GM12878 (cell line): ENCODE results near the gene BCKDHA. TPM values are rescaled to one million over a fixed set of nuclear protein-coding genes. Genes with fewer than 3 reads are reported as not detected.

ENCODE experiments used
- ATAC-seq: fragments of 200-7000 bp; cut with Tn5 transposase; 3 replicates; pipeline ENCODE4 v1.9.1; 2020; ENCODE audit warnings: mild to moderate bottlenecking, moderate library complexity
- BruUV-seq: library from RNA; stranded (reverse); fragments of 400-500 nt; replicated peaks from 2 replicates; lab custom pipeline; 2021; lab: Mats Ljungman, UMichigan
- CTCF ChIA-PET: fragments of 300-600 bp; sonication (Branson Sonifier 250); formaldehyde crosslinking; extraction: SDS; loops from one replicate; lab custom pipeline; 2021; ENCODE audit warnings: inconsistent platforms; lab: Yijun Ruan, JAX
- POLR2A ChIA-PET: fragments of 350-600 bp; formaldehyde crosslinking; extraction: SDS; loops from one replicate; lab custom pipeline; 2021; ENCODE audit warnings: inconsistent platforms; lab: Charles Lee
- RAD21 ChIA-PET: fragments of 300-600 bp; sonication (Branson Sonifier 250); formaldehyde crosslinking; loops from one replicate; lab custom pipeline; 2023; ENCODE audit warnings: antibody characterized with exemption; ENCODE audit not compliant: unreplicated experiment; lab: Charles Lee
- SMC1A ChIA-PET: fragments of 300-600 bp; sonication (Branson Sonifier 250); formaldehyde crosslinking; loops from one replicate; lab custom pipeline; 2023; ENCODE audit not compliant: unreplicated experiment, uncharacterized antibody; lab: Charles Lee
- DNase-seq: peaks from one replicate; pipeline ENCODE4 v3.0.0-alpha.2; 2011; ENCODE audit warnings: low read depth, low spot score
- FAIRE-seq: peaks from 3 replicates; lab custom pipeline; 2011; peaks lifted over from hg19 to GRCh38; lab: Jason Lieb, UNC
- H2AFZ ChIP-seq: 2 replicates; pipeline ENCODE4 v1.6.0; 2011; ENCODE audit warnings: low read depth, low read length, control low read depth; ENCODE audit not compliant: control insufficient read depth
- H3K27ac ChIP-seq: 2 replicates; pipeline ENCODE4 v1.5.1; 2011; ENCODE audit warnings: control low read depth; ENCODE audit not compliant: control insufficient read depth, insufficient read depth
- H3K27me3 ChIP-seq, 2 experiments: replicated peaks in 1 of 2; 2 replicates each; pipeline versions ENCODE4 v1.6.0 to v1.6.1; 2011; ENCODE audit warnings: low read length in 1 of 2; ENCODE audit not compliant: control insufficient read depth in 2 of 2, insufficient read depth in 2 of 2
- H3K36me3 ChIP-seq, 2 experiments: 2 replicates each; pipeline ENCODE4 v1.5.1; 2011; ENCODE audit warnings: low read length in 1 of 2; ENCODE audit not compliant: control insufficient read depth in 2 of 2, insufficient read depth in 2 of 2
- H3K4me1 ChIP-seq: 2 replicates; pipeline ENCODE4 v1.6.1; 2011; ENCODE audit warnings: mild to moderate bottlenecking, low read length, moderate library complexity, mixed read lengths; ENCODE audit not compliant: control insufficient read depth, insufficient read depth
- H3K4me2 ChIP-seq: 2 replicates; pipeline ENCODE4 v1.6.0; 2011; ENCODE audit warnings: control low read depth; ENCODE audit not compliant: control insufficient read depth, insufficient read depth
- H3K4me3 ChIP-seq: fragments of 200-600 bp; sonication (generic); 2 replicates; pipeline ENCODE4 v1.5.1; 2016
- H3K79me2 ChIP-seq: 2 replicates; pipeline ENCODE4 v1.6.0; 2011; ENCODE audit warnings: low read length; ENCODE audit not compliant: control insufficient read depth, insufficient read depth
- H3K9ac ChIP-seq: 2 replicates; pipeline ENCODE4 v1.8.0; 2011; ENCODE audit warnings: low read length, control low read depth, mixed read lengths; ENCODE audit not compliant: control insufficient read depth, insufficient read depth
- H3K9me3 ChIP-seq: replicated peaks from 3 replicates; pipeline ENCODE4 v1.5.1; 2011; ENCODE audit warnings: mild to moderate bottlenecking, low read length; ENCODE audit not compliant: control insufficient read depth, insufficient read depth
- H4K20me1 ChIP-seq: 2 replicates; pipeline ENCODE4 v1.6.0; 2011; ENCODE audit not compliant: control insufficient read depth, insufficient read depth
- BCL11A ChIP-seq: IDR thresholded peaks from 2 replicates; pipeline ENCODE4 v1.6.1; 2011; ENCODE audit warnings: low read depth, low read length
- CBX3 ChIP-seq: fragments of 200-600 bp; sonication (generic); IDR thresholded peaks from 2 replicates; pipeline ENCODE4 v1.6.1; 2016; ENCODE audit warnings: low read depth, borderline replicate concordance
- E4F1 ChIP-seq: fragments of 450-650 bp; IDR thresholded peaks from 2 replicates; pipeline ENCODE4 v1.6.1; 2018; ENCODE audit warnings: borderline replicate concordance, mild to moderate bottlenecking; ENCODE audit not compliant: partially characterized antibody
- EP300 ChIP-seq, 2 experiments: fragments of 150-350 bp in 1 of 2; IDR thresholded peaks; 2 replicates each; pipeline ENCODE4 v1.6.1; 2011 to 2012; ENCODE audit warnings: low read depth in 2 of 2, low read length in 2 of 2, borderline replicate concordance in 1 of 2, improper control_type of control experiment in 1 of 2, inconsistent platforms in 1 of 2; ENCODE audit not compliant: control insufficient read depth in 1 of 2
- GABPA ChIP-seq: IDR thresholded peaks from 2 replicates; pipeline ENCODE4 v1.6.1; 2014; ENCODE audit warnings: antibody characterized with exemption, low read depth, mild to moderate bottlenecking, inconsistent platforms
- HDAC6 ChIP-seq: fragments of 200-600 bp; sonication (generic); IDR thresholded peaks from one replicate; pipeline ENCODE4 v1.8.0; 2017; ENCODE audit warnings: antibody characterized with exemption; ENCODE audit not compliant: unreplicated experiment
- IKZF2 ChIP-seq, 2 experiments: fragments of 450-650 bp; IDR thresholded peaks; 2 replicates each; pipeline ENCODE4 v1.6.1; 2017; ENCODE audit warnings: mild to moderate bottlenecking in 2 of 2, moderate library complexity in 2 of 2
- MEF2A ChIP-seq: IDR thresholded peaks from 2 replicates; pipeline ENCODE4 v1.6.1; 2011; ENCODE audit warnings: low read depth, mild to moderate bottlenecking, low read length, moderate library complexity; ENCODE audit not compliant: insufficient read depth
- MXI1 ChIP-seq: fragments of 150-350 bp; IDR thresholded peaks from 2 replicates; pipeline ENCODE4 v1.6.1; 2011; ENCODE audit warnings: low read depth, mild to moderate bottlenecking, inconsistent platforms, low read length, improper control_type of control experiment
- NBN ChIP-seq: fragments of 450-650 bp; IDR thresholded peaks from 2 replicates; pipeline ENCODE4 v1.6.1; 2016
- NFXL1 ChIP-seq: fragments of 450-650 bp; IDR thresholded peaks from 2 replicates; pipeline ENCODE4 v1.6.1; 2017; ENCODE audit warnings: antibody characterized with exemption, mild to moderate bottlenecking, borderline replicate concordance
- PAX8 ChIP-seq: fragments of 450-650 bp; IDR thresholded peaks from 2 replicates; pipeline ENCODE4 v1.6.1; 2017; ENCODE audit warnings: mild to moderate bottlenecking, moderate library complexity
- RAD21 ChIP-seq: IDR thresholded peaks from 2 replicates; pipeline ENCODE4 v1.6.1; 2011; ENCODE audit warnings: mild to moderate bottlenecking, low read depth, low read length, moderate library complexity; ENCODE audit not compliant: insufficient read depth
- RBBP5 ChIP-seq: fragments of 200-600 bp; sonication (generic); conservative IDR thresholded peaks from 2 replicates; pipeline ENCODE4 v1.6.1; 2016
- SIX5 ChIP-seq: IDR thresholded peaks from 2 replicates; pipeline ENCODE4 v1.6.1; 2011; ENCODE audit warnings: mild to moderate bottlenecking, low read depth, low read length, moderate library complexity; ENCODE audit not compliant: severe bottlenecking
- TBL1XR1 ChIP-seq: IDR thresholded peaks from 2 replicates; pipeline ENCODE4 v1.6.1; 2012; ENCODE audit warnings: low read depth, low read length, improper control_type of control experiment
- ZSCAN29 ChIP-seq: fragments of 450-650 bp; IDR thresholded peaks from 2 replicates; pipeline ENCODE4 v1.6.1; 2017; ENCODE audit warnings: mild to moderate bottlenecking, moderate library complexity
- WGBS: methylation state at CpG from one replicate; pipeline ENCODE4 v1.1.6; 2016; ENCODE audit warnings: low lambda C conversion rate; ENCODE audit not compliant: insufficient replicate concordance, insufficient coverage; ENCODE audit errors: missing lambda C conversion rate; 5-methylcytosine and 5-hydroxymethylcytosine counted together
- in situ Hi-C: fragments of 300-500 bp; cut with MboI; formaldehyde crosslinking; loops from 9 replicates; pipeline ENCODE4 v1.14.3; 2018; ENCODE audit warnings: mixed read lengths
- intact Hi-C: fragments of 100-400 bp; cut with micrococcal nuclease; formaldehyde crosslinking; loops from one replicate; pipeline ENCODE4 v1.14.2; 2022; ENCODE audit not compliant: unreplicated experiment
- polyA plus RNA-seq, 11 experiments: library from polyadenylated mRNA; depleted of rRNA in 4 of 11; unstranded in 6 of 11; stranded (reverse) in 5 of 11; fragments of >200 nt; fragmentation: Nextera tagmentation in 4 of 11; fragmentation: Illumina TruSeq in 1 of 11; extraction: Ambion mirVana in 4 of 11; extraction: Trizol in 1 of 11; gene quantifications; 1 replicate in 1 of 11; 2 replicates in 10 of 11; pipeline versions ENCODE4 v1.2.1 to v1.2.3, GENCODE V29; 2011 to 2016; ENCODE audit warnings: inconsistent platforms in 2 of 11, missing spikeins in 2 of 11, low read depth in 1 of 11
- total RNA-seq, 4 experiments: library from RNA; depleted of rRNA in 3 of 4; stranded (reverse); fragments of >200 nt in 3 of 4; fragmentation: Illumina TruSeq in 1 of 4; extraction: Trizol in 1 of 4; gene quantifications; 2 replicates each; pipeline versions ENCODE4 v1.2.1 to v1.2.3, GENCODE V29; 2013 to 2021
- TF ChIP-seq, protein P1 (sequence below): fragments of 450-650 bp; IDR thresholded peaks from 2 replicates; pipeline ENCODE4 v1.6.1; 2017; ENCODE audit warnings: antibody characterized with exemption, mild to moderate bottlenecking, moderate library complexity

BCKDHA gene
- total and polyA plus RNA-seq, 10 of the 15 experiments (the other 5 are each of a cell fraction or from before 2014, with no cell fraction given): 9.9 to 107 (median 46.4) TPM

DNA sequence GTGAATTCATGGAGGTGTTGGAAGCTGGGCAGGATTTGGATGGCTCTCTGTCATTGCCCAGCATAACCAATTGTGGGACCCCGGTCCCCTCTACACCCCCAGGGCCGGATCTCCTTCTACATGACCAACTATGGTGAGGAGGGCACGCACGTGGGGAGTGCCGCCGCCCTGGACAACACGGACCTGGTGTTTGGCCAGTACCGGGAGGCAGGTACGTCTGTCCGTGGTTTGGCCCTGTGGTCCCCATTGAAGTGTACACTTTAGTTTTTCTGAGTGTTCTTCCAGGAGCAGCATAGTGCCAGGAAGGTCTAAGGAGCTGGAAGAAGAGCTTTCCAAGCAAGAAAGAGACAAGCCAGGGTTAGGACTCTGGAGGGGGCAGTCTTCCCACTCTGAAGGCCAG lies 16.3 kb downstream of the BCKDHA start (continued):
- TF ChIP-seq, protein P1, sequence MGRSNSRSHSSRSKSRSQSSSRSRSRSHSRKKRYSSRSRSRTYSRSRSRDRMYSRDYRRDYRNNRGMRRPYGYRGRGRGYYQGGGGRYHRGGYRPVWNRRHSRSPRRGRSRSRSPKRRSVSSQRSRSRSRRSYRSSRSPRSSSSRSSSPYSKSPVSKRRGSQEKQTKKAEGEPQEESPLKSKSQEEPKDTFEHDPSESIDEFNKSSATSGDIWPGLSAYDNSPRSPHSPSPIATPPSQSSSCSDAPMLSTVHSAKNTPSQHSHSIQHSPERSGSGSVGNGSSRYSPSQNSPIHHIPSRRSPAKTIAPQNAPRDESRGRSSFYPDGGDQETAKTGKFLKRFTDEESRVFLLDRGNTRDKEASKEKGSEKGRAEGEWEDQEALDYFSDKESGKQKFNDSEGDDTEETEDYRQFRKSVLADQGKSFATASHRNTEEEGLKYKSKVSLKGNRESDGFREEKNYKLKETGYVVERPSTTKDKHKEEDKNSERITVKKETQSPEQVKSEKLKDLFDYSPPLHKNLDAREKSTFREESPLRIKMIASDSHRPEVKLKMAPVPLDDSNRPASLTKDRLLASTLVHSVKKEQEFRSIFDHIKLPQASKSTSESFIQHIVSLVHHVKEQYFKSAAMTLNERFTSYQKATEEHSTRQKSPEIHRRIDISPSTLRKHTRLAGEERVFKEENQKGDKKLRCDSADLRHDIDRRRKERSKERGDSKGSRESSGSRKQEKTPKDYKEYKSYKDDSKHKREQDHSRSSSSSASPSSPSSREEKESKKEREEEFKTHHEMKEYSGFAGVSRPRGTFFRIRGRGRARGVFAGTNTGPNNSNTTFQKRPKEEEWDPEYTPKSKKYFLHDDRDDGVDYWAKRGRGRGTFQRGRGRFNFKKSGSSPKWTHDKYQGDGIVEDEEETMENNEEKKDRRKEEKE: no peak
- TF ChIP-seq BCL11A (no peak), EP300 (IDR thresholded peaks at IDR 0.05; ENCODE audit: borderline replicate concordance in 1 of 2, control insufficient read depth in 1 of 2, low read depth in 2 of 2, low read length in 2 of 2) (no peak), TBL1XR1 (no peak), IKZF2 (IDR thresholded peaks at IDR 0.05) (no peak)

GRCh38 chr19:41414461-41414860 lies 16.8 kb downstream of the BCKDHA start:
- ChIA-PET SMC1A (no interaction called here), POLR2A (interaction anchor here (0.5 kb wide), 1 partner anchor 35 kb away, joined by 7 read pairs; no protein-coding TSS in a partner anchor), RAD21 (no interaction called here), CTCF (no interaction called here)
- Histone ChIP-seq H3K9me3 (no peaks in the 10 kb centered on the region), H3K9ac (no peak overlapping the region), H2AFZ (no peak overlapping the region), H3K27ac (no peak overlapping the region), H3K36me3 (peaks cover 4 to 11% of the 10 kb centered on the region in 2 experiments; a peak in 3 of 4 replicates), H3K27me3 (no peaks in the 10 kb centered on the region), H3K4me1 (peaks cover 7% of the 10 kb centered on the region), H4K20me1 (no peaks in the 10 kb centered on the region), H3K79me2 (peaks cover 3% of the 10 kb centered on the region), H3K4me3 (no peak overlapping the region), H3K4me2 (no peak overlapping the region)
- no TSS peak for BruUV-seq
- in situ Hi-C loops: no loop called here
- FAIRE-seq (no peak), ATAC-seq (no peak), DNase-seq (no peak)
- intact Hi-C loops: no loop called here
- 90% methylated on average over 9 of the region's 9 CpGs for WGBS
- TF ChIP-seq MXI1 (no peak), E4F1 (no peak), PAX8 (no peak), CBX3 (no peak), GABPA (no peak), MEF2A (no peak), HDAC6 (no peak), RBBP5 (no peak), NBN (no peak), SIX5 (no peak), ZSCAN29 (no peak), RAD21 (no peak), NFXL1 (no peak)
